GM10248 (cell line): ENCODE results near the gene GAS2.

Experiments used
- CTCF ChIA-PET: fragments of 300-600 bp; sonication (Branson Sonifier 250); formaldehyde crosslinking; extraction: SDS; loops from one replicate; lab custom pipeline; 2021; ENCODE audit warnings: antibody characterized with exemption; lab: Yijun Ruan, JAX
- POLR2A ChIA-PET: fragments of 350-650 bp; sonication (Branson Sonifier 250); formaldehyde crosslinking; extraction: SDS; loops from one replicate; lab custom pipeline; 2020; ENCODE audit warnings: antibody characterized with exemption; lab: Yijun Ruan, JAX
- DNase-seq: peaks from one replicate; pipeline ENCODE4 v3.0.0; 2012; ENCODE audit errors: extremely low spot score
- CTCF ChIP-seq: IDR thresholded peaks from 2 replicates; pipeline ENCODE4 v1.5.1; 2012; ENCODE audit warnings: mild to moderate bottlenecking, low read depth; ENCODE audit errors: extremely low read depth, missing control alignments, control extremely low read depth

GAS2 gene

GRCh38 chr11:22808571-22809197 lies 142.3 kb downstream of the GAS2 start:
- POLR2A ChIA-PET = interaction anchor here (0.8 kb wide), 1 partner anchor 20 kb away, joined by 6 read pairs; no protein-coding TSS in a partner anchor
- no peak for DNase-seq
- TF ChIP-seq CTCF = no peak
- CTCF ChIA-PET = interaction anchor here (2.8 to 5.6 kb wide), 3 partner anchors 14 to 21 kb away, joined by 7 to 26 read pairs (median 22); partner anchors contain the start of gene SVIP

GRCh38 chr11:22809893-22810292 lies 143.5 kb downstream of the GAS2 start:
- DNase-seq = no peak
- CTCF ChIA-PET = interaction anchor here (0.9 to 5.6 kb wide), 5 partner anchors 10 to 110 kb away, joined by 3 to 26 read pairs (median 3); partner anchors contain the start of gene SVIP
- POLR2A ChIA-PET = no interaction called here
- no peak for TF ChIP-seq CTCF

GRCh38 chr11:22822203-22822602 lies 155.8 kb downstream of the GAS2 start:
- POLR2A ChIA-PET = no interaction called here
- CTCF ChIA-PET = interaction anchor here (0.9 to 2.0 kb wide), 3 partner anchors 14 to 35 kb away, joined by 3 to 10 read pairs (median 7); no protein-coding TSS in a partner anchor
- TF ChIP-seq CTCF = no peak
- DNase-seq = no peak

- DNase-seq = no peak
- no peak for TF ChIP-seq CTCF
- CTCF ChIA-PET = interaction anchor here (0.8 to 3.2 kb wide), 13 partner anchors 8 to 491 kb away, joined by 3 to 26 read pairs (median 11); partner anchors contain the start of genes CCDC179 and FANCF
- POLR2A ChIA-PET = interaction anchor here (0.8 kb wide), 1 partner anchor 19 kb away, joined by 6 read pairs; no protein-coding TSS in a partner anchor
These were observed 162.0 kb downstream of the GAS2 start for GRCh38 chr11:22828373-22828772.

GRCh38 chr11:22829231-22830081 lies 163.0 kb downstream of the GAS2 start, which contains the start of gene SVIP:
Gene SVIP (minus strand): TSS chr11:22829801. CDS start chr11:22829748, 53 bp downstream.
- ChIA-PET CTCF (interaction anchor here (0.7 to 3.2 kb wide), 30 partner anchors 9 to 660 kb away, joined by 3 to 26 read pairs (median 4); partner anchors contain the start of genes CCDC179 and FANCF), POLR2A (interaction anchor here (0.6 to 0.8 kb wide), 2 partner anchors 9 to 20 kb away, joined by 5 to 6 read pairs; no protein-coding TSS in a partner anchor)
- peak; percentile 93 for DNase-seq
- peak; percentile 95 for TF ChIP-seq CTCF

- POLR2A ChIA-PET = interaction anchor here (0.6 kb wide), 1 partner anchor 10 kb away, joined by 5 read pairs; no protein-coding TSS in a partner anchor
- DNase-seq = no peak
- CTCF ChIA-PET = interaction anchor here (0.7 to 3.2 kb wide), 23 partner anchors 8 to 660 kb away, joined by 3 to 26 read pairs (median 7); no protein-coding TSS in a partner anchor
- TF ChIP-seq CTCF = no peak
These were observed 163.6 kb downstream of the GAS2 start for GRCh38 chr11:22830082-22830414.
